ENCODE data around the gene CAPN7.

Gene CAPN7

DNA sequence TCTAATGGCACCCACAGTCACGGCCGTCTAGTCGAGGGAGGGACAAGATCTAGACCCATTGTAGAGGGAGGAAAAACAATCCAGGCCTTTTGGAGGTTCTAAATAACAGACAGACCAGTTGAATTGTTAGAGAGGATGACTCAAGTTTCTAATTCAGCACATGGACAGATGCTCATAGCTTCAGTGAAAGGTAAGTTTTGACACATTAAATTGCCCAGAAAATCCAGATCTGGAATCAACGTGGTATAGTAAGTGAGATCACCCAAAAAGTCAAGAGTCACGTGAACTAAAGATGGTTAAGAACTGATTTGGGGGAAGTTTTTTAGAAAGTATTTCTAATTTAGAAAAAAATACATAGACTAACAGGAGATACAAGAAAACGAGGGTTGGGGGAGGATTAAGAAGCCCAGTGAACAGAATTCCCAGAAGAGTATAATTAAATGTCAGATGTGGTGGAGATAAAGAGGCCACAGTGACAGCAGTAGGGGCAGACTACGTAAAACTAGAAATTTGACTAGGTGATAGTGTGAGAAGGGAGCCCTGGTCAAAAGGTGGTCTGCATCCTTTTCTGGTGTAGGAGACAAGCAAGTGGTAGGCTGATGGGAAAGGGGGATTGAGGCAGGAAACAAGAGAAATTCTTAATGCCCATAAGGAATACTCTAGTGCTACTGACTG, 47.1 kb downstream of the CAPN7 start:
- DNase-seq: no peak

DNA sequence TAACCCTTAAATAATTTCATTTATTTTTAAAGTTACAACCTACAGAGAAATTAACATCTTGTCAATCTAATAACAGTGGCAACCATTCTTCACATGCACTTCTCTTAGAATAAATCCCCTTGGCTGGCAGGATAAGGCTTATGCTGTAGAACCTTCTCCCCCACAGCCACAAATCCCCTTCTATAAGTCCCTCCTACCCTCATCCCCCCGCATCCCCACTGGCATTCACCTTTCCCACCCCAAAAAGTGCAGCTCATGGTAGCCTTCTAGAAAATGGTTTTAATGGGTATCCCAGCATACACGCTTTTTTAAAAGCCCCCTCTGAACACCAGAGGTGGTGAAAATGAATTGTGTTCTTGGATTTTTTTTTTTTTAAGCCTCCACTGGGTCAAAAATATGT, 49.2 kb downstream of the CAPN7 start:
- DNase-seq: no peak

DNA sequence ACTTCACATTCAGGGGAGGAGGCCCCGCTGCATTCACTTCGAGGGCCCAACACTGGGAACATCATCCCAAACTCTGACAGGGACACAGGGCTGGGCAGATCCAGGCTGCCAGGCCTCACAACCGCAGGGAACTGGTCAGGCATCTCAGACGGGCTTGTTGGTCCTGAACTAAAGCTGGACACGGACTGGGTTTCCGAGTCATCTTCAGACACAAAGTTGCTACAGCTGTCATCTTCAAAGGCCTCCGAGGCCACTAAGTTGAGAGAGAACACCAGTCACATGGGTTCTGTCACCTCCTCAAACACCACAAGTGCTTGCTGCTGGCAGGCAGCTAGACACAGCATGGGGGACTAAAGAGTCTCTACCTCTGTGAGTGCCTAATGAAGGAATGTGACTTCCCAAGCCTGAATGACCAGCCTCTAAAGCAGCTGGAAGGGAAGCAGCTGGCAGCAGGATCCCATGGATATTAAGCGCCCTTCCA, 50.9 kb downstream of the CAPN7 start:
- DNase-seq: no peak

DNA sequence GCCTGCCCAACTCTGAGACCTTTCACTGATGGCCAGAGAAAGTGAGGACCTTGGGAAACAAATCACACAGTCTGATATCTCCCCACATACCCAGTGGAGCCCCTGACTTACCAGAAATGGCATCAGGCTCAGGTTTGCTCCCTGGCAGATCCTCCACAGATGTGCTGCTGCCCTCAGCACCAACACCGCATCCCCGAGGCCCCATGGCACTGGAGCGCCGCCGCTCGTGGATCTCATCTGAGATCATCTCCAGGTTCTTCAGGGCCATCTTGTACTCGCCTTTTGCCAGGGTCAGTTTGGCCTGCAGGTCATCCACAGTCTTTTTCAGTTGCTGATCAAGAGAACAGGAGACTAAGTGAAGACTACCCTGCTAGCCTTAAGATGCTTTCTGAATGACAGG, 52.7 kb downstream of the CAPN7 start:
- no peak for DNase-seq

DNA sequence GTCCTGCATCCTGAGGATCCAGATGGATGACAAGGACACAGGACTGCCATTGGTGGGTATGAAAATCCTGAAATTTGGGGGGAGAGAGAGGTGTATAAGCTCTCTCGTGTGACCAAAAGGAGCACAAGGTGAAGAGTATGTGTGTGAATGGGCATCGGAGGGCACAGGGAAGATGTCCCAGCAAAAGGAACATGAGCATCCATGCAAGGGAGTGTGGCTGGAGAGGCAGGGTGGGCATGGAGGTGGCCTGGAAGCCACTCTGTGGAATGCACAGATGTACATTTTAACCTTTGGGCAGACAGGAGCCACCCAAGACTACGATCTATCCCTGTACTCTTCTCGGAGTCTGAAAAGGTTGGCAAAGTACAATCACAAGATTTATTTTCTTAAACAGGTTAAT, 54.5 kb downstream of the CAPN7 start:
- no peak for DNase-seq

- DNase-seq: no peak
These were observed 55.2 kb downstream of the CAPN7 start for GRCh38 chr3:15261274-15261673.

GRCh38 chr3:15262021-15262420, 56.0 kb downstream of the CAPN7 start:
- no peak for DNase-seq

DNA sequence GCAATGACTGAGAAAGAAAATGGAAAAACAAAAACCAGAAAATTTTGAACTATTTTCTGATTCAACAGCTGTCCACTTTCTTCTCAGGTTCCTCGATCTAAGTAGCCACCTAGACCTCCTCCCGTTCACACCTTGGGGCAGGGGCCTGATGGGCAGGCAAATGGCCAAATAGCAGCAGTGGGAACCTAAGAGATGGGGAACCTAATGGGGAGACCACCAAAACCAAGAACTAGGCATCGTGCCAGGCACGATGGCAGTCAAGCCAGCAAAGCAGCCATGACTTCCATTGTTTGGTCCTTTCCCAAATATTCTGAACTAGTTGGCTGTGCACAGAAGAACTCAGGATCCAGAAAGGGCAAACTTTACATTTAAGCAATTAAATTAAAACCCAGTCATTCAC, 57.1 kb downstream of the CAPN7 start:
- no peak for DNase-seq

DNA sequence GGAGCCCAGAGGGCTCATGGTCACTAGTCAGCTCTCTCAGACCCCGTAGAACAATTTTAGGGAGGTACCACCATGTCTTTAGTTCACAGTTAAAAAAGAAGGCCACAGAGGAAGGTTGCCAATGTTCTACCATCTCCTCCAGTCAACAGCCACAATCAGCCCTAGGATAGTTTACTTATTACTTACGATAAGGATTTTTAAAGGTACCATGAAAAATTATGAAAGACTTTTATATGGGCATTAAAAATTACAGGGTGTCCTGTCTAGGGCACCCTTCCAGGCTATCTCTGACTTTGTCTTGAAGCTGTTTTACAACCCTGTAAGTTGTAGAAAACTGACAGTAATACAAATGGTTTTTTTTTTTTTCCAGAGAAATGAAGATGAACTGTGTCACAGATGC, 57.9 kb downstream of the CAPN7 start:
- no peak for DNase-seq

GRCh38 chr3:15264486-15264885, 58.4 kb downstream of the CAPN7 start:
- DNase-seq: peak; percentile 18 to 30

DNA sequence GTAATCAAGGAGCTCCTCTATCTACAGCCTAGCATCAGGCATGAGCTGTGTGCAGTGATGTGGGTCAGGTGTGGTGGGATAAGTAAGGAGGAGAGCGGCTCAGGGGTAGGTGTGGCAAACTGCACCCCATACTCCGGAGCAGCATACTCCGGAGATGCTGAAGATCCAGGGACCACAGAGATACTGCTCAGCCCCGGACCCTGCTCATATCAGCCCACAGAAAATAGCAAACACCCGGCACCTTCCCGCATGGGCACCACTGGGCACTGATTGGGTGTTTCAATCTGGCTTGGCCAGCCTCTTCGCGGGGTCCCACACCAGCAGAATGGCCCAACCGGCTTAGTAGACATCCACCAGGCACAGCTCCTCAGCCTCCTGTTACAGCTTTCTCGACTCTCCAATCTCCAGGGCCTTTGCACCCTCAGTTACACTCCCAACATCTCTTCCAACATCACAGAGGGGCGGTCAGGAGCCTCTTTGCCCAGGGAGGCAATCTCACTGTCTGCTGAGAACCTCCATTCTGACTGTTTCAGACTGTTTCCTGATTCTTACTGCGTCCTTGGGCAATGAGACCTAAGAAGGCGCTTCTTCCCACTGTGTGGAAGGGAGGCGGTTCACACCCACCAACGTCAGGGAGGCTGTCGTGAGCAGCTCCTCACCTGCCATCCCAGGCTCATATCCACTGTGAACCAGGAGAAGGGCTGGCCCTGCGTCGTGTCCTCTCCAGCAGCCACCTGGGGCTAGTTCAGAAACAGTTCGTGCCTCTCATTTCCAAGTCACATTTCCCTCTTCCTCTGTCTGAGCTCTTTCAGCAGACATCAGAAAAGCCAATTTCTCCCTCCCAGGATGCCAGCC, 59.8 kb downstream of the CAPN7 start:
- DNase-seq: peak in 1 of 2 donors; percentile 45

DNA sequence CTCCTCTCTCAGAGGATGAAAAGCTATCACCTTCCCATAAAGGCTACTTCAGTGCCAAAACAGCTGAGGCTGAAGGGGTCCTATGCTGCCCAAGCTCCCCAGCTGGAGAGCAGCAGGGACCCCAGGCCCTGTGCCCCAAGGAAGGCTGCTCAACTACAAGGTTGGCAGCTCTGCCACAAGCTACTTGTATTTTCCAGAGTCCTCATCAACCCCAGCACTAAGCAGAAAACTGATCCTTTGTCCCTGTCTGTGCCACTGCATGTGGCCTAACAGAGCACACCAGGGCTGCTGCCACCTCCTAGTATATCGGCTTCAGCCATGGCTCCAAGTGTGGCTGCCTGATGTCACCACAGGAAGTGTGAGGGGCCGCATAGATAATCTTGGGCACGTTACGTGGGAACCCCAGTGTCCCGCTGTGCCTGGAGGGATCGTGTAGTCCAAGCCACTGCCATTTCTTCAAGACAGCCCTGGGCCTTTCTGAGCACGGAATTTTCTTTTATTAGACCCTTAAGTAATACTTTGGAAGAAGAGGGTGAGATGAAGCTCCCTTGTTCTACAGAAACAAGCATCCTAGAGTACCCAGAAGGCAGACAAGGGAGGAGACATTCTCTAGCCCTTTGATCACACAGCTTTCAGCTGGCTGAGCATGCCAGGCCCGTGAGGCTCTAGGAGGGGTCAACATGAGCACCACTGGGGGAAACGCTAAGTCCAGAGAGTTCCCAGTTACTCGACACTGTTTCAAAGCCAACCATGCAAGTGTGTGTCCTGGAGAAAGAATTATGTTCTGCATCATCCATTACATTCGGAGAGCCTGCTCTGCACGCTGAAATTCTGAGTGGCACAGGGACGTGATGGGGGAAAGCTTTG, 60.7 kb downstream of the CAPN7 start:
- DNase-seq: no peak

GRCh38 chr3:15267502-15267901, 61.5 kb downstream of the CAPN7 start:
- no peak for DNase-seq

GRCh38 chr3:15268033-15268631, 62.1 kb downstream of the CAPN7 start:
- peak; percentile 90 to 93 for DNase-seq

DNA sequence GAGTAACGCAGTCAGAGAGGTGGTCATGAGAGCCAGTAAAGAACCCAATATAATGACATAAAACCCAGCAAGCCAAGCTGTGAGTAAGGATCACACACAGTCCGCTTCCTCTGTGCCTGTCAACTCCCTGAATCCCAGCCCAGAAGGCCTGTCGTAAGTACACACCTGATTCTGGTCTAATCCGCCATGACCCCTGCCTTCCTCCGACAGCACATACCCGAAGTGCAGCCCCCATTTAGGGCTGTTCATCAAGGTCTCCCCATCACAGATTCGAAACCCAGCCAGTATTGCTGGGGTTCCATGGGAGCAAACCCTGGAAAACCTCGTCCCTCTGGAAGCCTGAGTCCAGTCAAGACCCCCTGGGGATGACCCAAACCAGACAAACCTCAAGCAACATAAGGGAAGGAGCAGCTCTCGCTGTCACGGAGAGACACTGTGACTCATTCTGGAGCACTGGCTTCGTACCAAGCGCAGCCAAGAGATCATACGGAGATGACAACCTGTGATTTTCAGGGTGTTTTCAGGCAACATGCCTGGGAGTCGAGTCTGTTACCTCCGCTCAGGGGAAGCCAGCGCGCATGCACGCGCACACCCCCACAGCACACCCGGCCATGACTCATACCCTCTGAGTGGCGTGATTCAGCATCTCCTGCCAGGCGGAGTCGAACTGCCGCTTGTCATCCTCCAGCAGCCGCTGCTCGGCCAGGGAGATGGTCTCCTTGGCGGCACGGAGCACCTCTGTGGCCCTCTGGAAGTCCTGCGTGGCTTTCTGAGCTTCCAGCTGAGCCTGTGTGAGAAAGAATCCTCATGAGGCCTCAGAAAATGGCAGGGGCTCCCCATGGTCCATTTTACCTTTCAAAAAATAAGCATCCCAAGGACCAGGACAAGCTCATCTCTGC, 63.3 kb downstream of the CAPN7 start:
- peak; percentile 93 to 98 for DNase-seq

DNA sequence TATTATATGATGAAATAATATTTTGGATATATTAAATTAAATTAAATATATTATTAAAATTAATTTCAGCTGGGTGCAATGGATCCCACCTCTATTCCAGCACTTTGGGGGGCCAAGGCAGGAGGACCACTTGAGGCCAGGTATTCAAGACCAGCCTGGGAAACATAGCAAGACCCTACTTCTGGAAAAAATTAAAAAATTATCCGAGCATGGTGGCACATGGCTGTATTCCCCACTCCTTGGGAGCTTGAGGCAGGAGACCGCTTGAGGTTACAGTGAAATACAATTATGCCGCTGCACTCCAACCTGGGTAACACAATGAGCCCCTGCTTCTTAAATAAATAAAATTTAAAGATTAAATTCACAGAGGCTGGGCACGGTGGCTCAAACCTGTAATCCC, 65.0 kb downstream of the CAPN7 start:
- DNase-seq: no peak

DNA sequence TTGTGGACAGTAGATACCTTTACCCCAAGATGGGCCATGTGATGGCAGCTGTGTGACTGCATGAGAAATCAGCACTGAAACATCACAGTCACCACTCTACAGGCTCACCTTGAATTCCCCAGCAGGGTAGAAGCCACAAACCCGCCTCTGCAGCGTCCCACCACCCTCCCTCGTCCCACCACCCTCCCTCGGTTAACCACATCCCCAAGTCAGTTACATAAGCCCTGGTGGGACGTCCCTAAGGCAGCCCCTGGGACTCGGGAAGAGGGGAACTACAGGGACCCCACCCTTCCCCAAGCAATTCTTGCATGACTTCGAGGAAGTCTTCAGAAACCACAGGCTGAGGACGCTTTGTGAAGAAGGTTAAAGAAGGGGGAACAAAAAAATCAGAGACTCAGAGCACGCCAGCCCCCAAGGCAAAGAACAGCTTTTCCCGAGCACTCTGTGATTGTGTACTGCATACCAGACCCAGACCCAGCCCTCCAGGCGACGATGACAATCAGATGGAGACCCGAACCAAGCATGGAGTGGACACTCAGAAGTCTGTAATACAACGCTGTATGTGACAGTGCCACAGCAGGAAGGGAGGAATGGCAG, 65.8 kb downstream of the CAPN7 start:
- peak; percentile 96 to 98 for DNase-seq

DNA sequence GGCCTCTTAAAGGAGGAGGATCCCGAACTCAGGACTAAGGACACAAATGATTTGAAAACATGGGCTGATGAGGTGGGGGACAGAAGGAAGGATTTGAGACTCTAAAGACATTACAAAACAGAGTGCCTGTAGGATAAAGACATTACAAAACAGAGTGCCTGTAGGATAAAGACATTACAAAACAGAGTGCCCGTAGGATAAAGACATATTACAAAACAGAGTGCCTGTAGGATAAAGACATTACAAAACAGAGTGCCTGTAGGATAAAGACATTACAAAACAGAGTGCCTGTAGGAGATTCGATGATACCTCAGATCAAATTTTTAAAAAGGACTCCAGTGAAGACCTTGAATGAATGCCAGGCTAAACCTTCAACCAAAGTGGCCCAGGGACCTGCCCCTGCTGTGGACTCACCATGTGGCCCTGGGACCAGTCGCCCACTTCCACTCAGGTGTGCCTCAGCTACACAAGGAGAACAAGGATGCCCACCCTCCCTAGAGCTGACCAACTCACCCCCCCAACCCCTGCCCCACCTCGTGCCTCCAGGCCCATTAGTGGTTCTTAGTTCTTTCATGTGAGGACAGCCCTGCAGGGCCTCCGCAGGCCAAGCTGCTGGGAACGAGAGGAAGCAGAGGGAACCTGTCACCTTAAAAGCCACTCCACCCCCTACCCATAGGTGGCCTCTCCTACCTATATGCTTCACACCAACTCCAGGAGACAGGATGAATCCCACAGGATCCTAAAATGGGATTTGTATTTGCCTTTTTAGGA, 66.6 kb downstream of the CAPN7 start:
- peak; percentile 36 to 52 for DNase-seq

- peak; percentile 62 to 63 for DNase-seq
These were observed 67.2 kb downstream of the CAPN7 start for GRCh38 chr3:15273227-15273626.

DNA sequence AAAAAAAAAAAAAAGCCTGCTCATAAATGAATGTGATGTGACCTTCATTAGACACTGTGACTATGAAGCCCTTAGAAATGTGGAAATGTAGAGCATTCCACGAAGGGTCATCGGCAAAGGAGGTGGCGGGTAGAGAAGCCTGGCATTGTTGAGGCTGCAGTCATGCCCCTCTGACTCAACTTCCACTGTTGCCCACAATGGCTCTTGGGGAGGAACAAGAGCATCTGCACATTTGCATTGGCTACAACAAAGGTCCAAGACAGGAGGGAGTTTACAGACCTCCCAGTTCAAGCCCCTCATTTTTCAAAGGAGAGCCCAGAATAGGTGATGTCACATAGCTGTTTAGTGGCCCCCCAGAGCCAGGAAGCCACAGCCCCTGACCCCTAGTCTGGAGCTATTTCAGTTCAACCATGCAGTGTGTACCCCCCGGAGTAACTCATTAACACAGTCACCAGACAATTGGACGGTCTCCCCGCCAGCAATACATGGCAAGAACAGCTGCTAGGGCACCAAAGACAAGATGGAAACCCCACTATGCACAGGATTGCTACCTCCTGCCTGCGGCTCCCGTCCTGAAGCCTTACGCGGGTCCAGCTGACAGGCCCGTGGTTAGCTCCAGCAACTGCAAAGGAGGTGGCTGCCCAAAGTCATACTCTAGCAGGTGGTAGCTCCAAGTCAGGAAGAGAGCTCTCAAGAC, 70.1 kb downstream of the CAPN7 start:
- DNase-seq: peak; percentile 73 to 89
